OCI-LY3 (cell line): ENCODE results near the gene MRPS11.

ENCODE experiments used
- EZH2phosphoT487 ChIP-seq: fragments of 200-600 bp; shearing (Covaris generic); IDR thresholded peaks from 2 replicates; pipeline ENCODE4 v1.6.1; 2018; ENCODE audit warnings: antibody characterized with exemption, mixed run types, low read depth
- TF ChIP-seq, protein P1 (sequence below): fragments of 200-600, 300-600 bp; sonication (generic); IDR thresholded peaks from 2 replicates; pipeline ENCODE4 v1.5.1; 2014; ENCODE audit warnings: antibody characterized with exemption, low read length, low read depth

DNA sequence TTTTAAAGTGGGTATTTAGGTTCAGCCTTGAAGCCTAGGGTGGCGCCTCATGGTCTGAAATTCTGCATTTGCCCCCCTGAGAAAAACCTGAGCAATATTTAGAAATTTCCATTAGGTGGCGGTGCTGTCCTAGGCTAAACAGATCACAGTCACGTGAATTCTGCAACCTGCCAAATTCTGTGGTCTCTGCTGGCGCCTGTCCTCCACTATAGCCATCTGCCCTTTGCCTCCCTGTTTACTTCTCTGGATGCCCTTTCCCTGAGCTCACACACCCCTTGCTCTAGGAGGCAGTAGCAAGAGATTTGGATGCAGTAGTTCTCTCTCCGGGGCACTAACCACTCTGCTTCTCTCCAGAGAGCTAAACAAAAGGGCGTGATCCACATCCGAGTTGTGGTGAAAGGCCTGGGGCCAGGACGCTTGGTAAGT lies 9.1 kb downstream of the MRPS11 start:
- TF ChIP-seq, protein P1, sequence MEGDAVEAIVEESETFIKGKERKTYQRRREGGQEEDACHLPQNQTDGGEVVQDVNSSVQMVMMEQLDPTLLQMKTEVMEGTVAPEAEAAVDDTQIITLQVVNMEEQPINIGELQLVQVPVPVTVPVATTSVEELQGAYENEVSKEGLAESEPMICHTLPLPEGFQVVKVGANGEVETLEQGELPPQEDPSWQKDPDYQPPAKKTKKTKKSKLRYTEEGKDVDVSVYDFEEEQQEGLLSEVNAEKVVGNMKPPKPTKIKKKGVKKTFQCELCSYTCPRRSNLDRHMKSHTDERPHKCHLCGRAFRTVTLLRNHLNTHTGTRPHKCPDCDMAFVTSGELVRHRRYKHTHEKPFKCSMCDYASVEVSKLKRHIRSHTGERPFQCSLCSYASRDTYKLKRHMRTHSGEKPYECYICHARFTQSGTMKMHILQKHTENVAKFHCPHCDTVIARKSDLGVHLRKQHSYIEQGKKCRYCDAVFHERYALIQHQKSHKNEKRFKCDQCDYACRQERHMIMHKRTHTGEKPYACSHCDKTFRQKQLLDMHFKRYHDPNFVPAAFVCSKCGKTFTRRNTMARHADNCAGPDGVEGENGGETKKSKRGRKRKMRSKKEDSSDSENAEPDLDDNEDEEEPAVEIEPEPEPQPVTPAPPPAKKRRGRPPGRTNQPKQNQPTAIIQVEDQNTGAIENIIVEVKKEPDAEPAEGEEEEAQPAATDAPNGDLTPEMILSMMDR = peak; percentile 86
- no peak for TF ChIP-seq EZH2phosphoT487
